SK-N-MC (cell line): ENCODE results near the gene TET1.
"Not testable (repeated sequence)": the region's sequence is repeated elsewhere in the genome, so short reads cannot be mapped to it uniquely, and the experiment has no call there.

Source experiments
- EZH2 ChIP-seq: fragments of 200-600 bp; sonication (generic); IDR thresholded peaks from one replicate; pipeline ENCODE4 v1.6.1; 2017; ENCODE audit warnings: antibody characterized with exemption
- FOXP2 ChIP-seq: optimal IDR thresholded peaks from 2 replicates; pipeline ENCODE3; 2011; ENCODE audit warnings: mild to moderate bottlenecking, moderate library complexity; ENCODE audit not compliant: insufficient read depth; ENCODE audit errors: extremely low read length, control extremely low read depth

DNA sequence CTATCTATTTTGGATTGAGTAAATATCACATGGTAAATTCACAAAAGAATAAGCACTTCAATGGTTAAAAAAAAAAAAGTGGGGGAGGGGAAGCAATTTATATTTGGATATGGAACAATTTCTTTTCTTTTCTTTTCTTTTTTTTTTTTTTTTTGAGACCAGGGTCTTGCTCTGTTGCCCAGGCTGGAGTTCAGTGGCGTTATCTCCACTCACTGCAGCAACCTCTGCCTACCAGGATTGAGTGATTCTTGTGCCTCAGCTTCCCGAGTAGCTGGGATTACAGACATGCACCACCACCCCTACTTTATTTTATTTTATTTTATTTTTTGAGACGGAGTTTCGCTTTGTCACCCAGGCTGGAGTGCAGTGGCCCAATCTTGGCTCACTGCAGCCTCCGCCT is 148.8 kb downstream of the TET1 start:
- TF ChIP-seq FOXP2, EZH2: not testable (repeated sequence)
